NCI-H1048 (cell line): ENCODE data around the gene CFAP251.
"Not testable (repeated sequence)": the region's sequence is repeated elsewhere in the genome, so short reads cannot be mapped to it uniquely, and the experiment has no call there.

Experiments
- DNase-seq: peaks from one replicate; lab custom pipeline; 2025; lab: John Stamatoyannopoulos, UW

CFAP251 gene

GRCh38 chr12:121917950-121918678 is at the start of gene CFAP251:
Gene CFAP251, plus strand, starts transcription at chr12:121918592. Its CDS starts 2,714 bp downstream, at chr12:121921306.
- DNase-seq = peak; percentile 65

GRCh38 chr12:121869229-121869628 is 49.2 kb upstream of the CFAP251 start:
- not testable (repeated sequence) for DNase-seq

GRCh38 chr12:121871467-121871866 is 46.9 kb upstream of the CFAP251 start:
- no peak for DNase-seq

GRCh38 chr12:121872546-121873215 is 45.7 kb upstream of the CFAP251 start:
- no peak for DNase-seq

- no peak for DNase-seq
Observed at GRCh38 chr12:121873216-121873569, 45.2 kb upstream of the CFAP251 start.

- no peak for DNase-seq
Observed at GRCh38 chr12:121874071-121874470, 44.3 kb upstream of the CFAP251 start.

- no peak for DNase-seq
Observed at GRCh38 chr12:121875582-121875981, 42.8 kb upstream of the CFAP251 start.

- not testable (repeated sequence) for DNase-seq
Observed at GRCh38 chr12:121876080-121876447, 42.3 kb upstream of the CFAP251 start.

GRCh38 chr12:121883315-121883660 is 35.1 kb upstream of the CFAP251 start:
- no peak for DNase-seq

GRCh38 chr12:121885129-121885528 is 33.3 kb upstream of the CFAP251 start:
- not testable (repeated sequence) for DNase-seq

- no peak for DNase-seq
Observed at GRCh38 chr12:121888083-121888477, 30.3 kb upstream of the CFAP251 start.

- DNase-seq = peak; percentile 93
Observed at GRCh38 chr12:121888478-121889273, 29.7 kb upstream of the CFAP251 start, which contains the start of gene PSMD9. Gene PSMD9, plus strand, starts transcription at chr12:121888790. Its CDS starts 67 bp downstream, at chr12:121888857.

GRCh38 chr12:121889274-121889624 is 29.1 kb upstream of the CFAP251 start:
- DNase-seq = no peak

GRCh38 chr12:121889661-121890060 is 28.7 kb upstream of the CFAP251 start:
- DNase-seq = not testable (repeated sequence)

- no peak for DNase-seq
Observed at GRCh38 chr12:121892673-121893561, 25.5 kb upstream of the CFAP251 start.

GRCh38 chr12:121893961-121894460 is 24.4 kb upstream of the CFAP251 start:
- peak; percentile 65 for DNase-seq

- DNase-seq = no peak
Observed at GRCh38 chr12:121894633-121895032, 23.8 kb upstream of the CFAP251 start.

GRCh38 chr12:121898287-121898686 is 20.1 kb upstream of the CFAP251 start:
- DNase-seq = no peak

- DNase-seq = no peak
Observed at GRCh38 chr12:121899590-121899989, 18.8 kb upstream of the CFAP251 start.

- no peak for DNase-seq
Observed at GRCh38 chr12:121903202-121903601, 15.2 kb upstream of the CFAP251 start.

GRCh38 chr12:121905746-121906145 is 12.6 kb upstream of the CFAP251 start:
- no peak for DNase-seq

GRCh38 chr12:121908702-121909101 is 9.7 kb upstream of the CFAP251 start:
- DNase-seq = no peak
